H9 (cell line): ENCODE results near the gene GPHA2. TPM values are rescaled to one million over a fixed set of nuclear protein-coding genes. Genes with fewer than 3 reads are reported as not detected.
A peak's percentile ranks its signal among the peaks of the same experiment; 100 is the strongest.

Experiments
- DNase-seq: peaks from one replicate; pipeline ENCODE4 v3.0.0-alpha.2; 2017
- H2AFZ ChIP-seq: one replicate; pipeline ENCODE4 v1.6.1; 2013; ENCODE audit warnings: mild to moderate bottlenecking, low read length, control low read depth, moderate library complexity
- H2AK5ac ChIP-seq: 2 replicates; pipeline ENCODE4 v1.6.1; 2013; ENCODE audit warnings: low read length, control low read depth, mixed read lengths; ENCODE audit not compliant: insufficient read length
- H2BK120ac ChIP-seq: one replicate; pipeline ENCODE4 v1.6.1; 2013; ENCODE audit warnings: low read depth, mild to moderate bottlenecking, low read length, control low read depth, inconsistent platforms; ENCODE audit not compliant: poor library complexity, severe bottlenecking
- H2BK12ac ChIP-seq: 2 replicates; pipeline ENCODE4 v1.6.1; 2013; ENCODE audit warnings: low read length, control low read depth, mixed read lengths, low read depth; ENCODE audit not compliant: insufficient read length
- H2BK15ac ChIP-seq: 2 replicates; pipeline ENCODE4 v1.6.1; 2013; ENCODE audit warnings: low read depth, low read length, control low read depth
- H2BK20ac ChIP-seq: one replicate; pipeline ENCODE4 v1.6.1; 2013; ENCODE audit warnings: low read depth, mild to moderate bottlenecking, low read length, control low read depth, inconsistent platforms; ENCODE audit not compliant: poor library complexity, severe bottlenecking
- H2BK5ac ChIP-seq: 2 replicates; pipeline ENCODE4 v1.6.1; 2013; ENCODE audit warnings: low read length, control low read depth, mixed read lengths; ENCODE audit not compliant: insufficient read length
- H3K14ac ChIP-seq: 2 replicates; pipeline ENCODE4 v1.6.1; 2013; ENCODE audit warnings: low read length, control low read depth; ENCODE audit not compliant: insufficient read depth
- H3K18ac ChIP-seq: 2 replicates; pipeline ENCODE4 v1.6.1; 2013; ENCODE audit warnings: low read depth, mild to moderate bottlenecking, mixed read lengths, low read length, control low read depth; ENCODE audit not compliant: insufficient read length
- H3K23ac ChIP-seq: 2 replicates; pipeline ENCODE4 v1.6.1; 2013; ENCODE audit warnings: low read length, control low read depth, mixed read lengths, low read depth; ENCODE audit not compliant: insufficient read length
- H3K23me2 ChIP-seq: 2 replicates; pipeline ENCODE4 v1.6.1; 2013; ENCODE audit warnings: low read depth, mild to moderate bottlenecking, mixed read lengths, low read length, control low read depth; ENCODE audit not compliant: insufficient read length, poor library complexity, severe bottlenecking
- H3K27ac ChIP-seq: 2 replicates; pipeline ENCODE4 v1.5.1; 2013; ENCODE audit warnings: low read length, control low read depth, mixed read lengths, low read depth; ENCODE audit not compliant: insufficient read length
- H3K27me3 ChIP-seq: 2 replicates; pipeline ENCODE4 v1.6.1; 2013; ENCODE audit warnings: low read length, control low read depth, inconsistent platforms; ENCODE audit not compliant: insufficient read depth
- H3K4ac ChIP-seq: 2 replicates; pipeline ENCODE4 v1.6.1; 2013; ENCODE audit warnings: low read depth, mild to moderate bottlenecking, control low read depth, inconsistent platforms, low read length, moderate library complexity
- H3K4me1 ChIP-seq: 2 replicates; pipeline ENCODE4 v1.6.1; 2013; ENCODE audit warnings: low read length, control low read depth, inconsistent platforms; ENCODE audit not compliant: insufficient read depth
- H3K4me2 ChIP-seq: 2 replicates; pipeline ENCODE4 v1.6.1; 2013; ENCODE audit warnings: low read length, control low read depth, mixed read lengths; ENCODE audit not compliant: insufficient read length, insufficient read depth
- H3K56ac ChIP-seq: 2 replicates; pipeline ENCODE4 v1.6.1; 2013; ENCODE audit warnings: low read depth, mild to moderate bottlenecking, mixed read lengths, low read length, control low read depth; ENCODE audit not compliant: insufficient read length
- H3K79me1 ChIP-seq: 2 replicates; pipeline ENCODE4 v1.6.1; 2013; ENCODE audit warnings: low read depth, mild to moderate bottlenecking, moderate library complexity, low read length, control low read depth, inconsistent platforms; ENCODE audit not compliant: insufficient read depth, poor library complexity, severe bottlenecking
- H3K79me2 ChIP-seq: 2 replicates; pipeline ENCODE4 v1.6.1; 2013; ENCODE audit warnings: low read length, control low read depth, inconsistent platforms; ENCODE audit not compliant: insufficient read depth
- H3K9ac ChIP-seq: 2 replicates; pipeline ENCODE4 v1.6.1; 2013; ENCODE audit warnings: low read length, control low read depth, mixed read lengths; ENCODE audit not compliant: insufficient read length; ENCODE audit errors: extremely low read depth
- H3K9me3 ChIP-seq: one replicate; pipeline ENCODE4 v1.6.1; 2013; ENCODE audit warnings: low read depth, low read length, inconsistent platforms; ENCODE audit not compliant: control insufficient read depth
- H3T11ph ChIP-seq: one replicate; pipeline ENCODE4 v1.6.1; 2013; ENCODE audit warnings: mild to moderate bottlenecking, low read length, control low read depth, inconsistent platforms
- H4K20me1 ChIP-seq: one replicate; pipeline ENCODE4 v1.6.1; 2013; ENCODE audit not compliant: control insufficient read depth, insufficient read length, insufficient read depth
- H4K5ac ChIP-seq: 2 replicates; pipeline ENCODE4 v1.6.1; 2013; ENCODE audit warnings: low read depth, mild to moderate bottlenecking, mixed read lengths, low read length, control low read depth; ENCODE audit not compliant: insufficient read length
- H4K8ac ChIP-seq: replicated peaks from 2 replicates; pipeline ENCODE4 v1.6.1; 2013; ENCODE audit warnings: low read length, control low read depth, mixed read lengths, low read depth; ENCODE audit not compliant: insufficient read length
- H4K91ac ChIP-seq: 2 replicates; pipeline ENCODE4 v1.6.1; 2013; ENCODE audit warnings: low read depth, mild to moderate bottlenecking, moderate library complexity, mixed read lengths, low read length, control low read depth; ENCODE audit not compliant: insufficient read length
- H3K27ac Mint-ChIP-seq, 3 experiments: 2 replicates in 2 of 3; 3 replicates in 1 of 3; pipeline ENCODE4 v1.8.0; 2020 to 2021; ENCODE audit warnings: mixed read lengths in 3 of 3, mild to moderate bottlenecking in 1 of 3, moderate library complexity in 1 of 3
- H3K27me3 Mint-ChIP-seq: 2 replicates; pipeline ENCODE4 v1.8.0; 2021; ENCODE audit warnings: low read depth, mild to moderate bottlenecking, moderate library complexity, mixed read lengths
- H3K36me3 Mint-ChIP-seq, 3 experiments: 2 replicates in 2 of 3; 3 replicates in 1 of 3; pipeline ENCODE4 v1.8.0; 2020 to 2021; ENCODE audit warnings: low read depth in 3 of 3, mixed read lengths in 3 of 3; ENCODE audit not compliant: insufficient read depth in 1 of 3
- H3K4me1 Mint-ChIP-seq, 2 experiments: 2 replicates each; pipeline ENCODE4 v1.8.0; 2020; ENCODE audit warnings: mixed read lengths in 2 of 2
- H3K4me3 Mint-ChIP-seq, 2 experiments: 2 replicates in 1 of 2; 3 replicates in 1 of 2; pipeline ENCODE4 v1.8.0; 2020 to 2021; ENCODE audit warnings: mild to moderate bottlenecking in 2 of 2, mixed read lengths in 2 of 2, moderate library complexity in 1 of 2
- H3K9me3 Mint-ChIP-seq, 2 experiments: 2 replicates in 1 of 2; 3 replicates in 1 of 2; pipeline ENCODE4 v1.8.0; 2020; ENCODE audit warnings: mild to moderate bottlenecking in 2 of 2, mixed read lengths in 2 of 2, moderate library complexity in 1 of 2
- WGBS: extraction: QIAGEN DNeasy Blood & Tissue Kit; methylation state at CpG from one replicate; pipeline ENCODE4 v1.1.7; 2013; ENCODE audit warnings: missing lambda C conversion rate, low lambda C conversion rate, mixed read lengths; ENCODE audit not compliant: insufficient read length; ENCODE audit errors: extremely low coverage; 5-methylcytosine and 5-hydroxymethylcytosine counted together
- total RNA-seq: library from RNA; stranded (reverse); gene quantifications from 2 replicates; pipeline ENCODE4 v1.2.1, GENCODE V29; 2021
- TF ChIP-seq, protein P1 (sequence below): fragments of 200-600 bp; sonication (generic); conservative IDR thresholded peaks from 3 replicates; pipeline ENCODE4 v1.8.0; 2021; ENCODE audit warnings: antibody characterized with exemption, mild to moderate bottlenecking

Gene GPHA2
- total RNA-seq, 1 experiment from 2014 or later: 2.1 TPM

DNA sequence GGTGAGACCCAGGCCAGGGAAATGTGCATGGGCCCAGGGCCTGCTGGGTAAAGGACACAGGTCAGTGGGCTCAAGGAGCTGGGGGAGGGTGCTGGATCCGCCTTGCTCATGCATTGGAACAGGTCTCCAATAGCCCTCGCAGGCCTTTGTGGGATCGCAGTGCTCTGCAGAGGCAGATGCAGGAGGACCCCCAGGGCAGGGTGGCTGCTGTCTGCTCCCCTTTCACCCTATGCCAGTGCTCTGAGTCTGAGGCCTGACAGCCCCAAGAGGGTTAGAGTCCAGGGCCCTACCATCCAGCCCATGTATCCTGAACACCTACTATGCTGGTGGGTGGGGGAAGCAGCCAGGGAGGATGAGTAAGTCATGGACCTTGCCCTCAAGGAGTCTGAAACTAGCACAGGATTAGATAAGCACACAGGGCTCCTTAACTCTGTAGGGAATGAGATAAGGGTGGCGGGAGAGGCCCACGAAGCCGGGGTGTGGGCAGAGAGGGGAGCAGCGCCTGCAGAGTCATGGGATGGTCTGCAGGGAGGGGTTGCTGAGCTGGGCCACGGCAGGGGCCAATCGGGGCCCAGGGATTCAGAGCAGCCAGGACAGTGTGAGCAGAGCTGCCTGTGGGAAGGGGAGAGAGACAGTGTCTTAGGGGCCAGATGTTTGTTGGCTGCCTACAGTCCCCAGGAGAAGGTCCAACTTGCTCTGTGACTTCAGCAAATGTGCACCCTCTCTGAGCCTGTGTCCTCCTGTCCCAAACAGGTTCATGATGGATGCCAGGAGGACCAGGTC is 46.8 kb downstream of the GPHA2 start:
- Histone ChIP-seq H2AK5ac (no peak overlapping the region), H3K27ac (no peak overlapping the region), H3K79me2 (no peaks in the 10 kb centered on the region), H4K20me1 (no peaks in the 10 kb centered on the region), H3K4me1 (no peaks in the 10 kb centered on the region; the same call in 1 of the 2 replicates), H3T11ph (no peak overlapping the region), H2BK20ac (no peak overlapping the region), H2BK5ac (no peak overlapping the region), H4K91ac (no peak overlapping the region), H4K5ac (no peak overlapping the region), H3K79me1 (no peaks in the 10 kb centered on the region), H3K56ac (no peak overlapping the region), H3K18ac (no peak overlapping the region), H2BK12ac (no peak overlapping the region), H3K23me2 (peaks cover 4% of the 10 kb centered on the region), H3K14ac (no peak overlapping the region), H3K9me3 (no peaks in the 10 kb centered on the region), H3K4ac (no peak overlapping the region), H4K8ac (no peak overlapping the region), H2BK15ac (no peak overlapping the region), H3K4me2 (no peak overlapping the region), H3K27me3 (no peaks in the 10 kb centered on the region), H3K23ac (no peak overlapping the region), H2AFZ (no peak overlapping the region), H3K9ac (no peak overlapping the region), H2BK120ac (no peak overlapping the region)
- Mint-ChIP-seq H3K4me3 (peak overlapping the region in 1 of 2 experiments; percentile 26; a peak in 1 of 5 replicates), H3K36me3 (no peaks in the 10 kb centered on the region), H3K27ac (peak overlapping the region in 1 of 3 experiments; percentile 44; a peak in 1 of 7 replicates), H3K27me3 (0 out of 2 replicates have a peak, but pooled peaks cover 1% of the 10 kb centered on the region), H3K4me1 (peaks cover 12 to 23% of the 10 kb centered on the region in 2 experiments), H3K9me3 (no peaks in the 10 kb centered on the region; a peak in 1 of 5 replicates)
- TF ChIP-seq, protein P1, sequence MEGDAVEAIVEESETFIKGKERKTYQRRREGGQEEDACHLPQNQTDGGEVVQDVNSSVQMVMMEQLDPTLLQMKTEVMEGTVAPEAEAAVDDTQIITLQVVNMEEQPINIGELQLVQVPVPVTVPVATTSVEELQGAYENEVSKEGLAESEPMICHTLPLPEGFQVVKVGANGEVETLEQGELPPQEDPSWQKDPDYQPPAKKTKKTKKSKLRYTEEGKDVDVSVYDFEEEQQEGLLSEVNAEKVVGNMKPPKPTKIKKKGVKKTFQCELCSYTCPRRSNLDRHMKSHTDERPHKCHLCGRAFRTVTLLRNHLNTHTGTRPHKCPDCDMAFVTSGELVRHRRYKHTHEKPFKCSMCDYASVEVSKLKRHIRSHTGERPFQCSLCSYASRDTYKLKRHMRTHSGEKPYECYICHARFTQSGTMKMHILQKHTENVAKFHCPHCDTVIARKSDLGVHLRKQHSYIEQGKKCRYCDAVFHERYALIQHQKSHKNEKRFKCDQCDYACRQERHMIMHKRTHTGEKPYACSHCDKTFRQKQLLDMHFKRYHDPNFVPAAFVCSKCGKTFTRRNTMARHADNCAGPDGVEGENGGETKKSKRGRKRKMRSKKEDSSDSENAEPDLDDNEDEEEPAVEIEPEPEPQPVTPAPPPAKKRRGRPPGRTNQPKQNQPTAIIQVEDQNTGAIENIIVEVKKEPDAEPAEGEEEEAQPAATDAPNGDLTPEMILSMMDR: no peak
- WGBS: no CpG with 5 or more reads among the region's 9 CpGs
- no peak for DNase-seq
